GM21737 (cell line): ENCODE measurements around the gene DAB2.

Experiments used
- ATAC-seq: cut with Tn5 transposase; IDR thresholded peaks from one replicate; pipeline ENCODE4 v1.9.1; 2021; ENCODE audit warnings: mild to moderate bottlenecking, moderate library complexity; ENCODE audit not compliant: unreplicated experiment

Gene DAB2

DNA sequence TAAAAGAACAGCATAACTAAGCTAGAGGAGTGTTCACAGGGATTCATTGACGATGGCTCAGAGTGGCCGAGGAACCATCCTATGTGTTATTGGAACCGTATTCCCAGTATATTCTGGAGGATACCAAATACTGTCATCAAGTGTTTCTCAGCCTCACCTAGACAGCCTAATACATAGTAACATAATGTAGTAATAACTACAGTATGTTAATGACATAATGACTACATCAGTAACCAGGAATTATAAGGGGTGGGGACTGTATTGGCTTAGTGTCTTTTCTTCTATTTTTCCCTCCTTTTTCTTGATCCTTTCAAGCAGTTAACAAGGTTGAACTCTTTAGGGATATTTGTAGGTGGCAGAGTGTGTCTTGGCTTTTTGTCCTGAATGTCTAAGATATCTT is 33.8 kb downstream of the DAB2 start:
- no peak for ATAC-seq

DNA sequence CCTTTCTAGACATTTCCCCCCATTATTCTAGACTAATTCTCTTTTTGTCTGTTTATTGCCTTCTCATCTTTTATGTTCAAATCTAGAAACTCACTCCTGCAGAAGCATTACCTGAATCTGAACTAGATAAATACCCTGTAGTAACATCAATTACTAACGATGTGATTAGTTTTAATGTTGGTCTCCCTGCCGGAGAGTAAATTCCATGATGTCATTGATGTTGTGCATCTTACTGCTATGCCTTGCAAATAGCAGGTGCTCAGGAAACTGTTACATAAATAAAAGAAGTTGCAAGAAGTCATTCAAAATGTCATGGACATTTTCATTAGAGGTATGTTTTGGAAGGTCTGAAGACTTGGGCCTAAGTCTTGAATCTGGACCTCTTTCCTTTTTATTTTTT is 37.5 kb downstream of the DAB2 start:
- ATAC-seq = no peak

DNA sequence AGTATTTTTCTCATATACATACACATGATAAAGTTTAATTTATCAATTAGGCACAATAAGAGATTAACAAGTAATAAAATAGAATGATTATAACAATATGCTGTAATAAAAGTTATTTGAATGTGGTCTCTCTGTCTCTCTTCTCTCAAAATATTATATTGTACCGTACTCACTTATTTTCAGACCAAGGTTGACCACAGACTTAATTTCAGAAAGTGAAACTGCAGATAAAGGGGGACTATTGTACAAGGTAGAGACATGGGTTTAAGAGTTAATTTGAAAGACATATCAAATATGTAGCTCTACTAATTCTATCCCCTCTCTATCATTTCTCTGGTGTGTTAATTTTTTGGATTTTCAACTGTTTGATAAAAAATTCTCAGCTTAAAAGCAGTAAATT is 40.5 kb downstream of the DAB2 start:
- no peak for ATAC-seq

DNA sequence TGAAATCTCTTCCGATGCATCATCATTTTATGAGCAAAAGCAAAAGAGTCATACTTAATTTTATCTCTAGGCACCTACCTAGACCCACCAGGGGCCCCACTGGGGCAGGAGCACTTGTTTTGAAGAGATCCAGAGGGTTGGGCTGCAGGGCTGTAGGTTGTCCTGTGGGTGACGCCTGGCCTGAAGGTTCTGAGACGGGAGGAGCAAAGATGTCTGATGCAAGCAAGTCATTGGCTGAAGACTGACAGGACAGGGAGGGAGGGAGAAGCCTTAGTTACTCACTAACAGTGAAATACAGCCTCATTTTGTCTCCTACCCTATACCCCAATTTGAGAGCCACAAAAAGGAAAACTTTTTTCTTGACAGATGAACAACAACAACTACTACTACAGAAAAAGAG is 43.4 kb downstream of the DAB2 start:
- ATAC-seq = no peak

DNA sequence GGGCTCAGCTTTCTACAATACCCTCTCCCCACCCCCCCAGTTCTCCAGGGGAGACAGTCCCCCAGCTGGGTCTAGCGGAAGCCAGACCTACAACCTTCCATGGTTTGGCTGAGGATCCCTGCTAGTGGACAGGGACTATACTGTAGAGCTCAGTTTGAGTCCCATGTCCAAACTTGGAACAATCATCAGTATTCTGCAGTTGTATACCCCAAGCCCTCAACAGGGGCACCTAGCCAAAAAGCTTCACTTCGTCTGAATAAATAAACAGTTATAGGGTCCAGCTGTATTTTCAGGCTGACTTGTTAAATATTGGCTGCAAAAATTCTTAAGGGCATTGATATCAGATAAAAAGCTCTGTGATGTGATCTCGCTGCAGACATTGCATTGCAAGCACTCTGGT is 45.1 kb downstream of the DAB2 start:
- no peak for ATAC-seq

DNA sequence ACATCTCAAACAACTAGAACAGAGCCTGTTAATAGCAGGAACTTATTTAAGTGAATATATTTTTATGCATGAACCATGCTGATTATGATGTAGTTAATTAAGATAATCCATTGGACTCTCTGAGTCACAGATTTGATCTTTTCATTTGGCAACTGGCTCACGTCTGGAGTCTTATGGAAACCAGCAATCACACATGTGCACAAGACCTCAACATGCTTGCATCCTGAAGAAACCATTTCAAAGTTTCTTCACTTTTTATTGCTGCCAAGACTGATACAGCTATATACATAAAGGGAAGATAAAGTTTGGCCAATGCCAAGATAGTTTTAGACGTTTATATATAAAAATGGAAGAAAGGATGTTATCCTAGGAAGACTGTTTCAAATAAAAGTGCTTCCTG is 47.2 kb downstream of the DAB2 start:
- no peak for ATAC-seq

DNA sequence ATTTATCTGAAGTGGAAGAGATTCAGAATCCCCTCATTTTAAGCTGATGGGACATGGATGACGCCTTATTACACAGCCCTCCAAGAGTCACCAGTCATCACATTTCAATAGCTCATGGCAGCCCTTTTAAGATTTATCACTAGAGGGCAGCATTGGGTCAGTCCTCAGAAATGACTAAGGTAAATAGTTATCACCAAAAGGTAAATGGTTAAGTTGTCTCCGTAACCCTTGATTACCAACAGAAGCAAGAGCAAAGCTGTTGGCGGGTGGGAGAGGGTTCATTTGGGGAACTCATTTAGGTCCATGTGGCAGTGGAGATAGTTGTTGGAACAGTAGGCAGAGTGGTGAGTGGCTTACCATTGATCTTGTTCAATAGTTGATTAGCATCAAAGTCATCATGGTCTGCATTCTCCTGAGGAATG is 48.5 kb downstream of the DAB2 start:
- no peak for ATAC-seq

DNA sequence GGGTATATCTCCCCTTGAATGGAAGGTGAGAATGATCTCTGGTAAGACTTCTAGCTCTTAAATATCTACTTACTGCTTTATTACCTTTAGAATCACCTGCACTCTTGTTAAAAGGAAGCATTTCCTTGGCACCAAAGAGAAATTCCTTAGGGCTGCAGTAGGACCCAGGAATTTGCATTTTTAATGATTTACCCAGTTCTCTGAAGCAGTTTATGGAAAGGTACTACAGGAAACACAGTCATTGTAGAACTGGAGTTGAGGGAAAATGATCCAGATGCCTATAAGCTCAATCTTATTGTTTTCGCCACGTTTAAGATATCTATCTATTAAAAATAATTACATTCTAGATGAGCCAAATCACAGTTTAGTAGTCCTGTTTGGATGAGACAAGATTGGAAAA is 51.0 kb downstream of the DAB2 start:
- ATAC-seq = no peak

DNA sequence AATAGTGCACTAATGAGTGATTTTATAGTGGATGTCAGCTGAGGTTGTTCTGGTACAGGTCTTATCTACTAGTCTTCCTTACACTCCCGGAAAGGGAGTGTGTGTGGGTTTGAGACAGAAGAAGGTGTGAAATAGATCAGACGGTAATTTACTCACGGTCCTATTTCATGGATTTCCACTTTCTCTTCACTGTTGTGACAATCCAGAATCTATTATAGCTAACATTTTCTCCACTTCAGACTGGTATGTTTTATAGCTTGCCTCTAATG is 53.5 kb downstream of the DAB2 start:
- no peak for ATAC-seq

DNA sequence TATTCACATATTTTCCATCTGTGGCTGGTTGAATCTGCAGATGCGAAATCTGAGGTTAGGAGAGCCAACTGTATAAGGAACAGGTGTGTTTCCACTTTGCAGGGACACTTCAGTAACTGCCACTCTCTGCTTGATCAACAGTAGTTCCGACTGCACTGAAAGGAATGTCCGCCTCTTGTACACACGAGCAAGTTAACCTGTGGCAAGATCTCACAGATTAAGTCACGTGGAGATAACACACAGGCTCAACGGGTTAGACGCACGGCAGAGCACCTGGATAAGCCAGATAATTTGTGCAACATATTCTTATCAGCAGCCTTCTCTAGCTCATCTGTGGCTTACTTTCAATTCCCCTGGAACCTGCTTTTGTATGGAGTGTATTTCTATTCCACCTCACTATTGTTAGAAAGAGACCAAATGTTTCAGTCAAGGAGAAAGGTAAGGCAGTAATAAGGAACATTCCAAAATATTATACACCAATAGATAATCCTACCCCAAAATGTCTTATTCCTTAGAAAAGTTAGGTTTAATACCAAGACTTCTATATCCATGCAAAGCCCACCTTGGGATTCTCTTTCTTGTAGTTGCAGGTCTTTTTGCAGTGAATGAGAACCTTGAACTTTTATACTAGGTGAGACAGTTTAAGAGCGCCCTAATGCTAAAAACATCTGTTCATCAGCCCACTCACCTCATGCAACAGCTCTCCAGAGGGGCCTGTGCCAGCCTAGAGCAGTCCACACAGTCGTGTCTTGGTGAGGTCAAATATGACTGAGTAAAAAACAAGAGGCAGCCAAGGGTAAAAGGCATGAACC is 54.0 kb downstream of the DAB2 start:
- ATAC-seq = no peak

DNA sequence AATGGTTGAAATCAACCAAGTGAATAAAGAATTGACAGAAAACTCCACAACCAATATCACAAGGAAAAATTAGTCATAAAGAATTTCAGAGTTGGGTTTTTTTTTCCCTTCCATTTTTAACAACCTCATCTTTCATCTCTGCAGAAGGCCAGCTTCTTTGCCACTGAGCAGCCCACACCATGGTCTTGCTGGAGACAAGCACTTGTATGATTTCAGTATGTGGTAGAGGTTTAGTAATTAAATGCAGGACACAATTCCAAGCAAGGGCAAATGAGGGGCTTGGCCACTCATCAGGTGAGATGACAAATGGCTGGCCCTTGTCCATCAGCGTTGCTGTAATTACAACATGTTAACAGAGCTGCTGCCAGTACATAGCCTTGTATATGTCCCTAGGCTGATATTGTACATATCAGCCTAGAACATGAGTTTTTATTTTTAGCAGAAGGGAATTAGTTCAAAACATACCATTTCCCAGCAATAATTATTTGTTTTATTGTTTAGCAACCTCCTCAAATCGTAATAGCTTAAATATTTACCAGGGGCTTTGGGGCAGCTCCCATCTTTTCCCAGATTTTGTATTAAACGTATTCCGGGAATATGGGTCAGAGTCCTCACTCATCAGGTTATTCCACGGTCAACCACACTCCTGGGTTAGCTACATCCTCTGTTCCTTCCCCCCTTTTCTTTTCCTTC is 55.5 kb downstream of the DAB2 start:
- ATAC-seq = no peak

DNA sequence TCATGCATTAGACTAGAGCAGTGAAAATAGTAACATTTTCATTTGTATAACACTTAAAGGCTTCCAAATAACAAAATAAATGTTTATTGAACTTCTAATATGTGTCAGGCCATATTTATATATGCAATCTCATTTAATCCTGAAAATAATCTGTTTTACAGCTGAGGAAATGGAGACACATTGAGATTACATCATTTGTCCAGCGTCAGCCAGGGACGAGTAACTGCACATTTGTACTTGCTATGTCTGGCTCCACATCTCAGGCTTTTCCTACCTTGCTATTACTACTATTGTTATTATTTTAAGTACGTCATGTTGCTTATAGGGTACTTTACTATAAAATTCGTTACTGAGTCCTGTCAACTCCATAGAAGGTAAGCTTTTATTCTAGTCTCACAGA is 56.7 kb downstream of the DAB2 start:
- ATAC-seq = no peak

DNA sequence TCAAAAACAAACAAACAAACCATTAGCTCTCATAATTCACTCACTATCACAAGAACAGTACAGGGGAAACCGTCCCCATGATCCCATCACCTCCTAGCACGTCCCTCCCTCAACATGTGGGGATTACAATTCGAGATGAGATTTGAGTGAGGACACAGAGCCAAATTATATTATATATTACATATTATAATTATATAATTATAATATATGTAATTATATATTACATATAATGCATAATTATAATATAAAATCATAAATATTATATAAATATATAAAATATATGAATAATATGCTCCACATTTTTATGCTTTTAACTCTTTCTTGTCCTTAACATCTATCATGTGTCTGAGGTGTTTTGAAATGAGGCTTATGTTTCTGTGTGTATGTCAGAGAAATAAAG is 57.1 kb downstream of the DAB2 start:
- ATAC-seq = no peak

DNA sequence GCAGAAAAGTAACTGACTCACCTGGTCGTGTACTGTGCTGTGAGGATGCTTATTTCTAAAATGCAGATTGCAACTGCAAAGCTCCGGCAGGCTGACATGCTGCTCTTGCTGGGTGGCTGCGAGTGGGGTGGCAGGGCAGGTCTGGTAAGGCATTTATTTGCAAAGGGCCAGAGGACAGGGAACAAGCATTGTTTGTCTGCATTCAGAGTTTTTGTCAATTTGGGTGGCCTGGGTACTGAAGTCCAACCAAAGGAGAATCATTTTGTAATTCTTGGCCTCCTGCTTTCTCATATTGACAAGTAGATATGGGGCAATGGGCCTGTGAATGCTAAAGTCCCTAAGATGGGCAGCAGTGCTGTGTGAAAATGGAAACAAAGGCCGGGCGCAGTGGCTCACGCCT is 60.4 kb downstream of the DAB2 start, which contains the start of gene C9:
C9 (minus strand) TSS at position 129 of the 400 bp plus-strand sequence; CDS start at position 98, 31 bp downstream.
- ATAC-seq = no peak

DNA sequence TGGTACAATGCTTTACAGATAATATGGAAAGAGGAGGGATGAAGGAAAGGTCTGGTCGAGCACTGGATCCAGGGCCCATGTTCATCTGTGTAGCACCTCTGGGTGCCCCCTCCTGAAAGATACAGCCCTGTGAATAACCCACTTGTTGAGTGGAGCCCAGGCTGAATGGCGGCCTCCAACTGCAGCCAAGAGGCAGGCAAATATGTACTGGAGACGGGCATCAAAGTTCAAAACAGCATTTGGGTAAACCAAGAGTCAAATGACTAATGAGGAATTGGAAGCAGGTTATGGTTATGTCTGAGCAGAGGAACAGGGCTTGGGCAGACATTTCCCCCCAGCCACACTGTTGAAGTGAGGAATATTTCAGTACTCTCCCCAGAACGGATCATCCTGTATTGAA is 61.6 kb downstream of the DAB2 start:
- ATAC-seq = no peak

DNA sequence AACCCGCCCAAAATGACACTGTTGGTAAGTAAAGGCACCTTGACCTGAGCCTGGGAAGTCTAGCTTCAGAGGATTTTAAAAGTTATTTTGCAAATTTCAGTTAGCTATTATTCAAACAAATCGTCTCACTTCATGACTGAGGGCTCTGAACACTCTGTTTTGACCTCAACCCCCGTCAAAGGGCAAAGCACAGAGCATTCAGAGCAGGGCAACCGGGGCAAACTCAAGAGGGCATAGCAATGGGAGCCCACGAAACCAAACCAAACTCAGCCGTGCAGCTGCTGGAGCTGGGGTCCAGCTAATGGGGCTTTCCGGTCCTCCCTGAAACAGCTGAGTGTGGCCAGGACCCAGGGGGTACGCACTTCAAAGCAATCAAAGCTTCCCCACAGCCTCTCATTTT is 62.1 kb downstream of the DAB2 start:
- no peak for ATAC-seq

DNA sequence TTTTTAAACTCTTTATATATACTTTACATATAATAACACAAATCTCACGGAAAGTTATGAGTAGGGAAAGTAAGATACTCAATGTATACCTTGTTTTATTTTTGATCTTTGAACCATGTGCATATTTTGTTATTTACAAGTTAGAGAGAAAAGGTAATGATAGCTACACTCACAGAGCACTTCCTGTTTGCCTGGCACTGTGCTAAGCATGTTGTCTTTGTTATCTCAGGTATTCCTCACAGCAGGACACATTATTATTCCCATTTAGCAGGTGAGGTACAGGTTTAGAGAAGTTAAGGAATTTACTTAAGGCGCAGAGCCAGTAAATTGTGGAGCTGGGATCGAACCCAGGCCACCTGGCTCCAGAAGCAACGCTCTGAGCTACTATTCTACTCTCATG is 63.5 kb downstream of the DAB2 start:
- no peak for ATAC-seq

DNA sequence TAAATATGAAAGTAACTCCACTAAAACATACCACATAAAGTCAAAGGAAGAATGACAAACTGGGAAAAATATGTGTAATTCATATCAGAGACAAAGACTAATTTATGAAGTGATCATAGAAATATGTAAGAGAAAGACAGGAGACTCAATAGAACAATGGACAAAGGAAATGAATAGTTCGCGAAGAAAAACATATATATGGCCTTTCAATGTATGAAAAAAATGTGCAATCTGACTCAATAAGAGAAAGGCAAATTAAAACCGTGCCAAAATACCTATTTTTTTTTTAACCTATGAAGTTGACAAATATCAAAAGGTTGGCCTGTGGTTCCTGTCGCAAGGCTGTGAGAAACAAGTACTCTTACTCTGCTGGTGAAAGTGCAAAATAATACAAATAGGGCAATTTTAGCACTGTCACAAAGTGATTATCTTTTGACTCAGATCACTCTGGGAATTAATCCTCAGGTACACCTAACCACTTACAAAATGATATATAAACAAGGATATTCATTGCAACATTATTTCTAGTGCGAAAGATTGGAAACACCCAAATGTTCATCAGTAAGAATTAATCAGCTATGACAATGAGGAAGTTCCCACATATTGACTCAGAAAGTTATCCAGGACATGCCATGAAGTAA is 64.2 kb downstream of the DAB2 start:
- no peak for ATAC-seq

DNA sequence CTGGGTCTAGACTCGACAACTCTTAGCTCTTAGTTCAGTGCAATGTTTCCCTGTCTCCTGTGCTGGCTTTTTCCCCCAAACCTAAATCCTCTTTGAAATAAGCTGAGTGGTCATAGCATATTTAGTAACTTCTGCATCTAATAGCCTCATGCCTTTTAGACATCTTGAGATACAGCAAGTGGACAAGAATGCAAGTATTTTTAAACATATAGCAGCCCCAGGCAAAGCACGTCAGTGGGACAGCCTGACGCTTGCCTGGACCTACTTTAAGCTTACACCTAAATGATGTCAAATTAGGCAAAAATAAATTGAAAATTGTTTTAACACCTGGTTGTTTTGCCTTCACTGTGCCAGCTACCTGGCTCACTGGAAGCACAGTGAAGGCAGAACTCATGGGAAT is 68.5 kb downstream of the DAB2 start:
- no peak for ATAC-seq

DNA sequence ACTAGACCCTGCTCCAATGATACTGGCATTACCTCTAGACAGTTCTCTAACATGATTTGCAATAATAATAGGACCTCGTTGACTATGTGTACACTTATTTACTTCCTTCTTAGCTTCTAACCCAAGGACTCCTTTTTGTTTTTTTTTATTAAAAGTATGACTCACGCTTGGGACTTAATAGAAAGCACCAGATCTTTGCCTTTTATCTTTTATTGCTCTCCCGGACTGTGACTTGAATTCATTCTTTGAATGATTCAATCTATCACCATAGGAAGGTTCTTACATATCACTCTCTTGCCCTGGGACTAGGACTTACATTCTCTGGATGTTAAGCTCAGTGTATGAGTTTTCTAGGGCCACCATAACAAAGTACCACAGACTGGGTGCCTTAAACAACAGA is 69.5 kb downstream of the DAB2 start:
- ATAC-seq = no peak

DNA sequence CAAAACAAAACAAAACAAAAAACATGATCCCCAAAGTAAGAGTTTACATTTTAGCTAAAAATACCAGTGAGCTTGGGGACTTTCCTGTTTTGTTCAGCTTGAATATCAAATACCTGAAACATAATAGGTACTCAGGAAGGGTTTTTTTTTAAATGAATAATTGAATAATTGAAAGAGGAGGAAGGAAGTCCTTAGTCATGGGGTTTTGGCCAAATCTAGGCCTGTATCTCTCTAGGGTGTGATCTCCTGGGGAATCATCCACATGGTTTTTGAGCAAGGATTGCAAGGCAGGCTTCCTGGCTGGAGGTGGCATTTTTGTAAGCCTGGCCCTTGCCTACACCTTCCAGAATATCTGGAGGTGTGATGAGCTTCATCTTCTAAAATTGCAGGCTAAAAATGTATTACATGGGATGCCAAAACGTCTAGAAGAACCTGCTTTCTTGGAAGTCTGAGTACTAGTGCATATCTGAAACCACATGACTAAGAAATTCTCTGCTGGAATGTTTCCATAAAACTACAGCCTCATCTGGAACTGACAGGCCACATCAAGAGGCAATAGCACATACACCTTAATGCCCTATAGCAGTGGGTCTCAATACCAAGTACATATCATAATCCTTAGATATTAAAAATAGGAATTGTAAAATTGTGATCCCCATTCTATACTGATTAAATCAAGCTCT is 70.9 kb downstream of the DAB2 start:
- ATAC-seq = no peak

DNA sequence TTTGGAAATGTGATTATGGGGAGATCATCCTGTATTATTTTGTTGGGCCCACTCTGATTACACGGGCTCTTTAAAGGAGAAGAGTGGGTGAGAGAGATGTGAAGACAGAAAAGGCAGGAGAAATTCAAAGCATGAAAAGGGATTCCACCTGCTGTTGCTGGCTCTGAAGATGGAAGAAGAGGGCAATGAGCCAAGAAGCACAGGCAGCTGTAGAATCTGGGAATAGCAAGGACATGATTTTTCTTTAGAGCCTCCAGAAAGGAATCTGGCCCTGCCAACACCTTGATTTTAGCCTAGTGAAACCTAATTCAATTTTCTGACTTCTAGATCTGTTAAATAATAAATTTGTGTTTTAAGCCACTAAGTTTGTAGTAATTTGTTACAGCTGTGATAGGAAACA is 71.8 kb downstream of the DAB2 start:
- no peak for ATAC-seq
